ENCODE results near the gene ACOT13. TPM values are rescaled to one million over a fixed set of nuclear protein-coding genes. Genes with fewer than 3 reads are reported as not detected.
"Not testable (repeated sequence)": the region's sequence is repeated elsewhere in the genome, so short reads cannot be mapped to it uniquely, and the experiment has no call there.

ACOT13 gene
- total RNA-seq, 2 donors from 2014 or later: 2.6 to 3.4 TPM

DNA sequence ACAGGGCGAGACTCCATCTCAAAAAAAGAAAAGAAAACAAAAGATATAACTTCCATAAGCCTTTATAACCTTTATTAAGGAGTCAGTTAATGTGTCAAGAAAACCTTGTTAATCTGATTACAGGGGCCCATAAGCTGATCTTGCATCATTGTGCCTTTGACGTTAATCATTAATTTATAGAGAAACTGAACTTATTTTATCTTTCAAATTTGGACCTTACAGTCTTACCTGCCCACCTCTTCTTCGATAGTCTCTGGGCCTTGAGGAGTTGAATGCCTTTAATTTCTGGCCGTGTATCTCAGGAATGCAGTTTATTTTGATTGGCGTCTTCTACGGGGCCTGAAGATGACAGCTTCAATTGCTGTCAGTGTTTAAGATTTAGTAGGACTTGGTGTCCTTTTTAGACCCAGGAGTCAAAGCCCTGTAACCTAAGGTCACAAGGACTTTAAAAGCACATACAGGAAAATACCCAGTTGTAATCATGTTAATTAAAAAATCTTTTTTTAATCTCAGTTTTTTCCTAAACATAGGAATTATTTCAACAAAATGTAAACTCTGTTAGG, 5.8 kb downstream of the ACOT13 start:
- DNase-seq (no peak), ATAC-seq (no peak)
- 55 to 70% methylated on average over 6 of the region's 6 CpGs for WGBS, 2 donors
- peaks cover 10% of the 10 kb centered on the region for H3K4me1 ChIP-seq
- TF ChIP-seq, protein P1, sequence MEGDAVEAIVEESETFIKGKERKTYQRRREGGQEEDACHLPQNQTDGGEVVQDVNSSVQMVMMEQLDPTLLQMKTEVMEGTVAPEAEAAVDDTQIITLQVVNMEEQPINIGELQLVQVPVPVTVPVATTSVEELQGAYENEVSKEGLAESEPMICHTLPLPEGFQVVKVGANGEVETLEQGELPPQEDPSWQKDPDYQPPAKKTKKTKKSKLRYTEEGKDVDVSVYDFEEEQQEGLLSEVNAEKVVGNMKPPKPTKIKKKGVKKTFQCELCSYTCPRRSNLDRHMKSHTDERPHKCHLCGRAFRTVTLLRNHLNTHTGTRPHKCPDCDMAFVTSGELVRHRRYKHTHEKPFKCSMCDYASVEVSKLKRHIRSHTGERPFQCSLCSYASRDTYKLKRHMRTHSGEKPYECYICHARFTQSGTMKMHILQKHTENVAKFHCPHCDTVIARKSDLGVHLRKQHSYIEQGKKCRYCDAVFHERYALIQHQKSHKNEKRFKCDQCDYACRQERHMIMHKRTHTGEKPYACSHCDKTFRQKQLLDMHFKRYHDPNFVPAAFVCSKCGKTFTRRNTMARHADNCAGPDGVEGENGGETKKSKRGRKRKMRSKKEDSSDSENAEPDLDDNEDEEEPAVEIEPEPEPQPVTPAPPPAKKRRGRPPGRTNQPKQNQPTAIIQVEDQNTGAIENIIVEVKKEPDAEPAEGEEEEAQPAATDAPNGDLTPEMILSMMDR (IDR thresholded peaks at IDR 0.05): no peak
- no peak for TF ChIP-seq POLR2A (IDR thresholded peaks at IDR 0.05)
- H3K27ac ChIP-seq: no peak overlapping the region
- H3K27me3 ChIP-seq: no peaks in the 10 kb centered on the region
- intact Hi-C loops (cut with DNase I): no loop called here
- no peaks in the 10 kb centered on the region for H3K36me3 ChIP-seq (replicated peaks in 1 of 2; ENCODE audit: insufficient read depth in 1 of 2, low read depth in 2 of 2)
- H3K9me3 ChIP-seq: no peaks in the 10 kb centered on the region
- H3K4me3 ChIP-seq: no peak overlapping the region

- H3K27me3 ChIP-seq: no peaks in the 10 kb centered on the region
- no peak overlapping the region for H3K4me3 ChIP-seq
- TF ChIP-seq, protein P1 (IDR thresholded peaks at IDR 0.05): no peak
- TF ChIP-seq POLR2A (IDR thresholded peaks at IDR 0.05): no peak
- DNase-seq (no peak), ATAC-seq (no peak)
- intact Hi-C loops (cut with DNase I): no loop called here
- H3K27ac ChIP-seq: no peak overlapping the region
- H3K36me3 ChIP-seq (replicated peaks in 1 of 2; ENCODE audit: insufficient read depth in 1 of 2, low read depth in 2 of 2): no peaks in the 10 kb centered on the region
- H3K4me1 ChIP-seq: peaks cover 8% of the 10 kb centered on the region
- WGBS, 2 donors: 82% methylated on average over 2 of the region's 2 CpGs
- no peaks in the 10 kb centered on the region for H3K9me3 ChIP-seq
Observed at GRCh38 chr6:24673625-24674024, 6.7 kb downstream of the ACOT13 start.

- H3K27me3 ChIP-seq; H3K36me3 ChIP-seq (replicated peaks in 1 of 2; ENCODE audit: insufficient read depth in 1 of 2, low read depth in 2 of 2); H3K9me3 ChIP-seq; ATAC-seq; H3K4me3 ChIP-seq; intact Hi-C loops (cut with DNase I); DNase-seq: not testable (repeated sequence)
- Histone ChIP-seq H3K27ac (peak overlapping the region in 1 of 4 donors; percentile 28), H3K4me1 (peaks cover 12% of the 10 kb centered on the region)
- 41 to 44% methylated on average over 9 to 11 of the region's 11 CpGs for WGBS, 2 donors
Observed at GRCh38 chr6:24678792-24679352, 12.0 kb downstream of the ACOT13 start.

- no peak overlapping the region for H3K4me3 ChIP-seq
Observed at GRCh38 chr6:24680582-24680981, 13.7 kb downstream of the ACOT13 start.

More at GRCh38 chr6:24680582-24680981, 13.7 kb downstream of the ACOT13 start:
- H3K36me3 ChIP-seq (replicated peaks in 1 of 2; ENCODE audit: insufficient read depth in 1 of 2, low read depth in 2 of 2): no peaks in the 10 kb centered on the region
- peaks cover 12% of the 10 kb centered on the region for H3K4me1 ChIP-seq
- TF ChIP-seq, protein P1 (IDR thresholded peaks at IDR 0.05): no peak
- H3K9me3 ChIP-seq: no peaks in the 10 kb centered on the region
- DNase-seq: no peak
- no peak for ATAC-seq
- no peak overlapping the region for H3K27ac ChIP-seq
- WGBS, 2 donors: 67 to 80% methylated on average over 7 of the region's 7 CpGs
- intact Hi-C loops (cut with DNase I): no loop called here
- H3K27me3 ChIP-seq: no peaks in the 10 kb centered on the region
